GM21717 (cell line): ENCODE data around the gene SYMPK.

Experiments used
- ATAC-seq: cut with Tn5 transposase; IDR thresholded peaks from one replicate; pipeline ENCODE4 v1.9.1; 2021; ENCODE audit warnings: mild to moderate bottlenecking, moderate library complexity; ENCODE audit not compliant: unreplicated experiment

The SYMPK gene

GRCh38 chr19:45768655-45768983 is 94.3 kb downstream of the SYMPK start:
- ATAC-seq: no peak

GRCh38 chr19:45767881-45768654 is 94.9 kb downstream of the SYMPK start:
- no peak for ATAC-seq

- ATAC-seq: no peak
Observed at GRCh38 chr19:45767410-45767880, 95.5 kb downstream of the SYMPK start.

DNA sequence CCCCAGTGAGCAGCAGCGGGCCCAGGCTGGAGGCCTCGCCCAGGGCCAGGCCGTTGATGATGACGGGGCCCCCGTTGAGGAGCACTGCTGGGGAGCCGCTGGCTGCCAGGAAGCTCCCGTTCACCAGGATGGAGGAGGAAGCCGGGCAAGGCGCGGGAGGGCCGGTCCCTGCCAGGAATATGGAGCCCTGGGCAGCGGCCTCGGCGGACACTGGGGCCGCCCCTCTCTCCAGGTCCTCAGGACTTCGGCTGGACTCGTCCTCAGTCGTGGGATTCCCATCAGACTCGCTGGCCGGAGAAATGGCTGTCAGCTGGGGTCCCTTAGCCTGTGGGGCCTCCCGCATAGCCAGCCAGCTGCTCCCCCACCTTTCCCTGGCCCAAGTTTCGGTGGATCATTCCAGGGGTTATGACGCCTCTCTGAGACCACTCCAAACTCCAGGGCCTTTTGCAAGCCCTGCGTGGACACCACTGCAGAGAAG is 96.0 kb downstream of the SYMPK start:
- no peak for ATAC-seq

DNA sequence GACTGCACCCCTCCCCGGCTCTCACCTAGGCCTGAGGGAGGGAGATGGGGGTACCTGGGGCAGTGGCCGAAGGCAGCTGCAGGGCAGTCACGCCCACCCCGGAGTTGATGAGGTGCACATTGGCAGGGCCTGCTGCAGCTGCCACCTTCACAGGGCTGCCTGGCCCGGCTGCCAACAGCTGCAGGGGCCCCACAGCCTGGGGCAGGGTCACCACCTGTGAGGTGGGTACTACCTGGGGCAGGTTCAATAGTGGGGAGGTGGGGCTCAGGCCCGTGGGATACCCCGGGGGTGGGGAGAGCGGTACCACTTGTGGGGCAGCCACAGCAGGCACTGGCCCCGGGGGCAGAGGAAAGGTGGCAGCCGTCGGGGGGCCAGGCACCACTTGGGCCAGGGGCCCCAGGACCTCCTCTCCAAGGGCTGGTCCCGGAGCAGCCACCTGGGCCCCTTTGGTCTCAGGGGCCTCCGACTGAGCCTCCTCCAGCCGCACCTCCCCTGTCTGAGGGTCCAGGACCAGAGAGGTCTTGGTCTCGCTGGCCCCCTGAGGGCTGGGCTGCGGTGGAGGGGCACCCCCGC is 96.6 kb downstream of the SYMPK start:
- ATAC-seq: no peak

GRCh38 chr19:45765702-45766295 is 97.1 kb downstream of the SYMPK start:
- no peak for ATAC-seq
